ENCODE data around the gene ARL3. TPM values are rescaled to one million over a fixed set of nuclear protein-coding genes. Genes with fewer than 3 reads are reported as not detected.

Gene ARL3
- total RNA-seq, 1 donor from 2014 or later = 14.1 TPM

DNA sequence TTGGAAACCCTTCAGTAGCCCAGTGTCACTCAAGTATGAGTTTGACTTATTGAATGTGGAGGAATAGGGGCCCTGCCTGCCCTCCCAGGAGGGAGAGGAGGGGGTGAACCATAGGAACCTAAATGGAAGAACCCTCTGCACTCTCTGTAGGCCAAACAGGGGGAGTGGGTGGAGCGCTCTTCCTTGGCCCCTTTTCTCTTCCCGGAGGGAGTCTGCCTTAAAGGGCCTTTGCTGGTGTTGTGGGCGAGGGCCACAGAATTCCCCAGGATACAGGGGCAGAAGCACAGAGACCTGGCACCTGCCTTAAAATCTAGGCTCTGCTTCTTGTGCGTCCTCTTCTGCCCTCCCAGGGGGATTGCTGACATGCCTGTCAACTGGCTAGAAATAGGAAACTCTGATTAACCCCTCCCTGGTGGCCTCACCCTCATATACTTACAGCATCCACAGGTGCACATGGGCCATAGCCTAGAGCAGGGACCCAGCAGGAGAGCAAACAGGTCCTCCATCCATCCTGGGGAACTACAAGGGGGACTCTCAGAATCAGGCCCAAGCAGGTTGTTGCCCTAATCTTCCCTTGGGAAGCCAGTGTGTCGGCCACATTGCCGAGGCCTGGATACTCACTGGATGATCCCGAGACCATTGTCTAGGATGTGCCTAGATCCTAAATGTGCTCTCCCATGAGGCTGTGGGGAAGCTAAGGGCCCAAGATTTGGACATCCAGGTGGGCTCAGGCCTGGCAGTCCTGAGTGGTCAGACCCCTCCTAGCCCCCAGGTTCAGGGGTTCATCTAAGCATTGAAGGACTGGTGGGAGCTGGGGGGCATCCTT is 66.5 kb downstream of the ARL3 start:
- intact Hi-C loops (cut with DNase I) = no loop called here
- ATAC-seq (ENCODE audit: poor library complexity) (no peak), DNase-seq (no peak)

DNA sequence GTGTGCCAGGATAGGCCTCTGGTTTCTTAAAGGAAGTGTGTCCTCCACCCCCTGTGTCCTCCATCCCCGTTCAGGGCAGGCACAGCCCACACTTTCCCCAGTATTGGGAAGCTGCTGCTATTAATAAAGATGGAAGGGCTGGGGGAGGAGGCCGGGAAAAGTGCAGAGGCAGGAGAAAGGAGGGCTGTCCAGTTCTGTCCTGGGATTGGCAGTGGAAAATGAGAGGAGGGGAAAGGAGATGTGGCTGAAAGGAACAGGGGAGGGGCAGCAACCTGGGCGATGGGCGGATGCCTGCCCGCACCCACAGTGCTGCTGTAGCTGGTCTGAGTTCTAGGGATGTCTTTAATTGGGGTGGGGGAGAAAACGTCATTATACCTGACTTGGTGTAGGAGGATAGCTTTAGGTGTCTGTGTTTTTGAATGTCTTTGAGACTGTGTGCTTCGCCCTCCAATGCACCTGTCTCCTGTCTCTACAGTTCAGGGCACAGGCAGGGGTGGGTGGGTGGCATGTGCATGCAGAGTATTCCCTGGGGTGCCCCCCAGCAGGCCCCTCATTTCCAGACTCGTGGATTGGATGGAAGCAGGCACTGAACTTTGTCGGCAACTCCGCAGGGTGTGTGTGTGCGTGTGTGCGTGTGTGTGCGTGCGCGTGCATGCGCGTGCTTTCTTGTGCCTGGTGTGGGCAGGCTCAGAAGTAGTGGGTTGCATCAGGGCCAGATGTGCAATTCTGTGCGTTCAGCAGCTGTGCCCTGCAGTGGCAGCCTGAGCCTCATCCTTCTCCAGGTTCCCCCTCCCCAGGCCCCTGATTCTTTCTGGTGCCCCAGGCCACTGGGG is 67.4 kb downstream of the ARL3 start:
- peak; percentile 6 for ATAC-seq (ENCODE audit: poor library complexity)

DNA sequence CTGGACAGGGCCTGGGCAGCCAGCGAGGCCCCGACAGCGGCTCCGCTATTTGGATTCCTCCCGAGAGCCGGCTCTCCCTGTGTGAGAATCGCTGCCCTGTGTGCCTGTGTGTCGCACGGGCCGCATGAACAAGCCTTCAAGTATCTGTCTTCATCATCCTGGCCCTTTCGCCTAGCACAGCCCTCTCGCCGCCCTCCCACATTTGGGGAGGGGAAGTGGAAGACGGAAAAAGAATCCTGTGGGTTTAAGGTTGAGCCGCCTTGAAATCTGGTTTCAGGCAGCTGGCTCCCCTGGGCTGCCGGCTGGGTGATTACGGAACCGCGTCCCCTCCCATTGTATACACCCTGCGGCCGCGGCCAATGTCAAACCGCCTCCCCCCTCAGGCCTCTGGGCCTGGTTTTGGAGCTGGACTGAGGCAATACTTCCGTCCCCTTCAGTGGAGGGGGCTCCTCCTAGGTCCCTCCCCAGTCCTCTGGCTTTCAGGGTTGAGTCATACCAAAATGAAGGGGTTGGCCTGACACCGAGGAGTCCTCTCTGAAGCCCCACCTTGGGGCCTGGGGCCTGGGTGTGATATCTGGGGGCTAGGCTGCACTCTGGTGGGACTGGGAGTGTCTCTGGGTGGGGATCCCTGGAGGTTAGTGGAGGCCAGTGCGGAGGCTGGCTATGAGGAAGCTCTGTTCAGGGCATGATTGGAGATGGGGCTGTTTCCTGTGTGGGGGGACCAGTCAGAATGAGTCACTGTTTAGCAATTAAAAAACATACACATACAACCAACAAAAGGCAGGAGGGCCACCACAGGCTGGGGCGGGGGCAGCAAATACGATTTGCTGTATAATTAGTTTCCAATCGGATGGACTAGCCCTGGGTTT is 68.2 kb downstream of the ARL3 start:
- intact Hi-C loops (cut with DNase I) = no loop called here
- DNase-seq (peak; percentile 94), ATAC-seq (ENCODE audit: poor library complexity) (peak; percentile 48)

More for the DNA sequence above, 67.4 kb downstream of the ARL3 start:
- intact Hi-C loops (cut with DNase I) = no loop called here
- peak; percentile 75 for DNase-seq

DNA sequence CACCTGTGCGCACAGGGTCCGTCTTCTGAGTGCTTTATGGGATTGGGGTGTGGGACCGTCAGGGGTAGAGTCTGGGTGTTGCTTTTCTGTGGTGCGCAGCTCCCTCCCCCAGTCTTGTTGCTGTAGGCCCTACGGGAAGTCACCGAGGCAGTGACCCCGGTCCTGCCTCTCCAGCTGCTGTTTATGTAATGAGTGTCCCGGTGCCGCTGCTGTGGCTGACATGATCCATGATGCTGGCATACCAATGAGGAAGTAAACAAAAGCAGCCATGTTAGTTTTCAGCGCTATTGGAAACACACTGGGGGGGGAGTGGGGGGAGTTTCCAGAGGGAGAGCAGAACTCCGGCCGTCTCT is 68.8 kb downstream of the ARL3 start:
- intact Hi-C loops (cut with DNase I) = no loop called here
- DNase-seq = peak; percentile 88
- ATAC-seq (ENCODE audit: poor library complexity) = peak; percentile 13

DNA sequence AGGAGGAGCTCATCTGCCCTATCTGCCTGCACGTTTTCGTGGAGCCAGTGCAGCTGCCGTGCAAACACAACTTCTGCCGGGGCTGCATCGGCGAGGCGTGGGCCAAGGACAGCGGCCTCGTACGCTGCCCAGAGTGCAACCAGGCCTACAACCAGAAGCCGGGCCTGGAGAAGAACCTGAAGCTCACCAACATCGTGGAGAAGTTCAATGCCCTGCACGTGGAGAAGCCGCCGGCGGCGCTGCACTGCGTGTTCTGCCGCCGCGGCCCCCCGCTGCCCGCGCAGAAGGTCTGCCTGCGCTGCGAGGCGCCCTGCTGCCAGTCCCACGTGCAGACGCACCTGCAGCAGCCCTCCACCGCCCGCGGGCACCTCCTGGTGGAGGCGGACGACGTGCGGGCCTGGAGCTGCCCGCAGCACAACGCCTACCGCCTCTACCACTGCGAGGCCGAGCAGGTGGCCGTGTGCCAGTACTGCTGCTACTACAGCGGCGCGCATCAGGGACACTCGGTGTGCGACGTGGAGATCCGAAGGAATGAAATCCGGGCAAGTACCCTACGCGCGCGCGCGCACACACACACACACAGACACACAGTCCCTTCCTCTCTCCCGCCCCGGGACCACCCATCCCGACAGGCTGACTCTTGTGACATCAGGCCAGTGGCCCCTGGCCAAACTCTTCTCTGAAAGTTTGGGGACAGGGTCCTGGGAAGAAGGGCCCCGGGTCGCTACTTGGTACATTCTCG is 69.4 kb downstream of the ARL3 start:
- intact Hi-C loops (cut with DNase I) = no loop called here
- DNase-seq (peak; percentile 92), ATAC-seq (ENCODE audit: poor library complexity) (peak; percentile 18)

DNA sequence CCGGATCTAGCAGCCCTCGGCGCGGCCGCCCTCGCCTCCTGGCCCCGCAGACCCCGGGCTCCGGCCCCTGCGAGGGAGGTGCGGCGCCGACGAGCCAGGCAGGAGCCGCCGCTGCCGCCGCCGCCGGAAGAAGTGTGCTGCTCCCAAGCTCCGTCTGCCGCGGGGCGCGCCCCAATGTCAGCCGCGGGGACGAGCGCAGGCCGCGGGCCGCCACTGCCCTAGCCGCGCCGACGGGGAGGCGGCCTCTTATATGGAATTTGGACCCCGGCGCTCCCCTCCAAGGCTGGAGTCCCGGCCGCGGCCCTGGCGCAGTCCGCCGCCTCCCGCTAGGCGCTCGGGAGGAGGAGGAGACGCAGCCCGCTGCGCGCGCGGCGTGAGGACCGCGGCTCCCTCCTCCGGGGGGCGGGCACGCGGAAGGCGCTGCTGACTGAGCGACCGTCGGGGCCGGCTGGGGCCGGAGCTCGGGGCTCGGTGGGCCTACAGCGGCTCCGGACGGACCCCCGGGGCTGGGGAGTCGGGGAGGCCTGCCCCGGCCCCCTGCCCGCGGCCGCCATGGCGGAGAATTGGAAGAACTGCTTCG is 70.0 kb downstream of the ARL3 start, which contains the start of gene TRIM8:
Gene TRIM8, plus strand, starts transcription at position 414 of the 580 bp plus-strand sequence. Its CDS starts 139 bp downstream, at position 553.
- ATAC-seq (ENCODE audit: poor library complexity) (no peak), DNase-seq (peak; percentile 75)
- intact Hi-C loops (cut with DNase I) = no loop called here

DNA sequence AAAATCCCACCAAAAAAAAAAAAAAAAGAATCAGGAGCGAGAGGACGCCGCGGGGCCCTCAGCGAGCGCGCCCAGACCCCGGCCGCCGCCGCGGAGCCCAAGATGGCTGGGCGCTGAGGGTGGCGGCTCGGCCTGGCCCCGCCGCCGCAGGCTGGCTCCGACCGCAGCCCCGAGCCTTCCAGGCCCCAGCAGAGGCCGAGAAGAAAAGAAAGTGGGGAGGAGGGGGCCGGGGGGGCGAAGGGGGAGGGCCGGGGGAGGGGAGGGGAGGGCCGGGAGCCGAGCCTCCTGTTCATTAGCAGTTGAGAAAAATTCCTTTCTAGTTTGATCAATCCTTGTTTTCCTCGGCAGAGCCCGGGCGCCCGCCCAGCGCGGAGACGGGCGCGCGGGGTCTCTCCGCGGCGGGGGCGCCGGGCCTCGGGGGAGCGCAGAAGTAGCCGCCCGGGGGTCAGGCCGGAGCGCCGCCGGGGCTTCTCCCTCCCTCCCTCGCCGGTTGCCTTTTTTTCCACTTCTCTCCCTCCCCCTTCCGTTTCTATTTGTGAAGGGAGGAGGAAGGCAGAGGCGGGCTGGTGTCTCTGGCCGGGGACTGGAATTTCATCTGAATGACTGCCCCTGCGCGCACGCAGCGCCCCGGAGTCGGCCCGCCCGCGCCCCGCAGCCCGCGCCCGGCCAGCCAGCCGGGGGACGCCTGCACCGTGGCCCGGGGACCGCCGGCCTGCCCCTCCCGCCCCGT is 70.7 kb downstream of the ARL3 start:
- DNase-seq (peak; percentile 83), ATAC-seq (ENCODE audit: poor library complexity) (peak; percentile 14)
- intact Hi-C loops (cut with DNase I) = loop anchor here (2.0 kb wide), 1 partner anchor 141 kb away; the partner anchor contains the start of genes ACTR1A and SUFU

DNA sequence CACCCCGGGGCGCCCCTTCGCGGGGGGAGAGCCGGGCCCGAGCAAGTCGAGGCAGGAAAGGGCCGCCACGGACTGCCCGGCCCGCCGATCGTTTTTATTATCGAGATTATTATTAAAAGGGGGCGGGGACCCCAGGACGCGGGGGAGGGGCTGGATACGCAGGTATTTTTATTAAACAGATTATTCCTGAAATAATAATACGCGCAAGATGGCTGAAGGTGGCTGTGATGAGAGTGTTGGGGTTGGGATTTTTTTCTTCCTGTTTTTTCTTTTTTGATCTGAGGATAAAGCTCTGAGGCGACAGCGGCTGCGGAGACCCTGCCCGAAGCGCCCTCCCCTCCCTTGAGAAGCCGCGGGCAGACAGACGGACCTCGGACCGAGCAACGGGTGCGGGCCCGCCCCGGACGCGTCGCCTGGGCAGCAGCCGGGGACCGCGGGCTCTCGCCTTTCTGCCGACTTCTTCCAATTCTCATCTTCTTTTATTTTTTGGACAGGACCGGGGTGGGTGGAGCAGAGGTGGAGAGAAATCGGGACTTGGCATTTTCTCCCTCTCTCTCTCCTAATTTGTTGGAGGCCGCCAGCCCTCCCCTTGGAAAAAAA is 71.4 kb downstream of the ARL3 start:
- ATAC-seq (ENCODE audit: poor library complexity) (peak; percentile 2), DNase-seq (peak; percentile 84)
- intact Hi-C loops (cut with DNase I) = loop anchor here (2.0 kb wide), 1 partner anchor 140 kb away; the partner anchor contains the start of genes ACTR1A and SUFU

DNA sequence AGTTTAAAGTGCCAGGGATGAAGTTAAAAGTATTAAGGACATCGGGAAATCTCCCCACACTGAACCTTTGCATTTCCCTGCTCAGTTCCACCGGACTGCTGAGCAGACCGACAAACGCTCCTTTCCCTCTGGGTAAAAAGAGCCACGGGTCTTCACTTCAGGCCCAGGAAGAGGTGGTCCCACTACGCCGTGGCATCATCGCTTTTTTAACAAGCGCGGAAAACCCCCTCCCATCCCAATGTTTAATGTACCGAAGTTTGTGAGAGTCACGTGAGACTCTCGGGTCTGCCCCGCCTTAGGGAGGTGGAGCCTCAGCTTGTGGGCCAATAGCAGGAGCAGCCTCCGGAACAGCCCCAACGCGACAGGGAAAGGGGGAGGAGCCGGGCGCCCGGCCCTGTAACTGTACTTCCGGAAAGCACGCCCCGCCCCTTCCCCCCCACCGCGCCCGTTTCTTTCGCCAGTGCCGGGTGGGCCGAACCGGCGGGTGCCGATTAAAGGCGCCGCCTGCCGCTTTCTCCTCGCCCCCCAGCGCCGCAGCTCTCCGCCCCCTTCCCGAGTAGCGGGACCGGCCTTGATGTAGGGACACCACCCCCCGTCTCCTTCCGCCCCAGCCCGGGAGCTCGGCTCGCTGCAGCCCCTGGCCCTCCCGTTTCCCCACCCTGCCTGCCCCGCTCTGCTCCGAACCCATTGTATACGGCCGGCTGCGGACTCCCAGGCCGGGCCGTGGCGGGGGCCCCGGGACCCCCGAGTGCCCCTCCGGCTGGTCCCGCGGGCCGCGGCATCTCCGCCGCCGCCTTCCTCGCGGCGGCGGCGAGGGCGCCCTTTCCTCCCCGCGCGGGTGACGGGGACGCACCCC is 72.1 kb downstream of the ARL3 start:
- DNase-seq (peak; percentile 99), ATAC-seq (ENCODE audit: poor library complexity) (peak; percentile 70)
- intact Hi-C loops (cut with DNase I) = loop anchor here (2.0 kb wide), 1 partner anchor 139 kb away; the partner anchor contains the start of genes ACTR1A and SUFU

DNA sequence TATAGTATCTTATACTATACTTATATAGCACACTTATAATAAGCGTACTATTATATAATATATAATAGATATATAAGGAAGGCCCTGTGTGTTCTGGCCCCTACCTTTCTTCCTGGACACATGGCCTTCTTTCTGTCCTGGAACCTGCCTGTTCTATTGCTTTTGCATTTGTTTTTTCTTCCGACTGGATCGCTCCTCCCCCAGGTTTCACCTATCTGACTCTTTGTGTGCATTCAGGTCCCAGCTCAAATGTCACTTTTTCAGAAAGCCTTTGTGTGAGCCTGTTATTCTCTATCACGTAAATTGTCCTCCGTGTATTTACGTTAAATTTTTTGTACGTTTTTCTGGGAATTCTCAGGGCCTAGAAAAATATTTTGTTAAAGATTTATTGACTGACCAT is 72.8 kb downstream of the ARL3 start:
- no peak for ATAC-seq (ENCODE audit: poor library complexity)
- intact Hi-C loops (cut with DNase I) = no loop called here
- DNase-seq = peak; percentile 4

DNA sequence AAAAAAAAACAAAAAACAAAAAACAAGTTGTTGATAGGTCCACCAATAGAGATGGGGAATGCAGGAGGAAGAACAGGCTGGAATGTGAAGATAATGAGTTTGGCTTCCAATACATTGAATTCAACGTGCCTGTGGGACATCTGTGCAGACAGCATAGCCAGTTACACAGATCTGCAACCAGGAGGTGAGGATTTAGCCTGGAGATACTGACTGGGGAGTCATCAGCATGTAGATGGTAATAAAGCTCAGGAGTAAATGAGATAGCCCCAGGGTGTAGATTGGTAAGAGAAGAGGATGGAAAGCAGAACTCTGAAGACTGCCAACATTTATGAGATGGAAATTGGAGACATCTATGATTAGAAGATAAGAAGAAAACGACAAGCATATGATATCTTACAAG is 74.7 kb downstream of the ARL3 start:
- intact Hi-C loops (cut with DNase I) = no loop called here
- DNase-seq (no peak), ATAC-seq (ENCODE audit: poor library complexity) (no peak)

DNA sequence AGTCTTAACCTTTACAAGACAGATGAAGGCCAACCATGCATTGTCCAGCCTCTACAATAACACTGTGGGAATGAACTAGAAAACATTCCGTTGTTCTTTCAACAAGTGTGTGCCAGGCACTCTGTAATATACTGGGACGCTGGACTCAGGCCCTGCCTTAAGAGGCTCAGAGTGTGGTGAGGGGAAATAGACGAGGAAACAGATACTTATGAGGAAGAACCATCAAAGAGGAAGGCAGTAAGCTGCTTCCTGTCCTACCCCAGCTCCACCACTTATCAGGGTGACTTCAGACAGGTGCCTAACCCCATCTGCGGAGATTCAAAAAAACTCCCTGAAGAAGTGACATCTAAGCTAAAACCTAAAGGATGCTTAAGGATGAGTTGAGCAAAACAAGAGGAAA is 78.8 kb downstream of the ARL3 start:
- no peak for ATAC-seq (ENCODE audit: poor library complexity)
- intact Hi-C loops (cut with DNase I) = no loop called here
- no peak for DNase-seq

DNA sequence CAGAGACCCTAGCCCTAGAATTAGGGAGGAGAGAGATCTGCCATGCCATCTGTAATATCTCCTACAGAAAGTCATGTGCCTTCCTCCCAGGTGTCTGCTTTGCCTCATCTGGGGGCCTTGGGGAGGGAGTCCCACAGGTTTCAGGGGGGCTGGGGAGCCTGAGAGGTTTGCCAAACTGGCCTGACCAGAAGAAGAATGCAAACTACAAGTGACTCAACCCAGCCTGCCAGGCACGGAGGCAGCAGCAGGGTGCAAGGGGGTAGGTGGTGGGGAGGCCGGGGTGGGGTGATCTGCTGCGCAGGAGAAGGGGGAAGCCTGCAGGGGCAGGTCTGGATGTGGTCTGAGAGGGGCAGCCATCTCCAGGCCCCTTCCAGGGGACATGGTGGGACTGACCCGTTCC is 79.5 kb downstream of the ARL3 start:
- intact Hi-C loops (cut with DNase I) = no loop called here
- DNase-seq = peak; percentile 8
- no peak for ATAC-seq (ENCODE audit: poor library complexity)

DNA sequence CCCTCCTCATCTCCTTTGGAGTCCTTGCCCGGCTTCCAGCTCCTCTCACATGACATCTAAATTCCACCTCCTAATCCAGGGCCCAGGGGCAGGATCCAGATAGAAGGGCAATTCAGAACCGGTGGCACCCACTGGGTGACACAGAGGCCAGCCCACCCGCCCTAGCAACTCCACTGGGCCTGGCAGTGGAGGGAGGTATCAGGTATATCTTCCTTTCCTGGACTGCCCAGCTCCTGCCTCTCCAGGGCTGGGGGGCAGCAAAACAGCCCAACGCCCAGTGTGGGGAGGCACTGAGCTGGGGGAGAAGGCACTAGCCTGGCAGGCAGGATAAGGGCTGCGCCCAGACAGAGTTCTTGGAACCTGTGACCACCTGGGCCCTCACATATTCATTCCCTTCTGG is 80.3 kb downstream of the ARL3 start:
- ATAC-seq (ENCODE audit: poor library complexity) (no peak), DNase-seq (peak; percentile 39)
- intact Hi-C loops (cut with DNase I) = no loop called here

DNA sequence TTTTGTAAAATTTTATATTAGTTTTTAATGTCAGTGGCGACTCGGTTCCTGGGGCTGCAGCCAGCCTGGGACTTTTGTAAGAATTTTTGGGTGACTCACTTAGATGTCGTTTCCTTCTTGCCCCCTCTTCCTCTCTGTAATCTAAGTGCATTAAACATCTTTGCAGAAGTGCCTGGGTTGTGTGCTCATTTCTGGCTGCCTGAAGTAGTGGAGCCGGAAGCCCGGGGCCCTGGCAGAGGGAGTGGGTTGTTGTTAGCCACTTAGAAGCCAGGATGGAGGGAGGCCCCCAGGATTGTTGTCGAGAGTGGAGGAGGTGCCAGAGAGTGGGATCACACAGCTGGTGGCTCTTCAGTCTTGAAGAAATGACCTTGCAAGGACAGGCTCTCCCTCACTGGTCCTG is 80.9 kb downstream of the ARL3 start:
- intact Hi-C loops (cut with DNase I) = no loop called here
- peak; percentile 9 for ATAC-seq (ENCODE audit: poor library complexity)
- peak; percentile 70 for DNase-seq

All from Right ventricle myocardium superior (tissue), 1 donor.